Activated CD4-positive, CD25-positive, alpha-beta regulatory T cell treated with anti-CD3 and anti-CD28 coated beads, Interleukin-2, amount 50 U/mL, for 16 hours (primary cell): Measurements from ENCODE around the gene MRPL28.
"Not testable (repeated sequence)": the region's sequence is repeated elsewhere in the genome, so short reads cannot be mapped to it uniquely, and the experiment has no call there.

Source experiments
- DNase-seq: peaks from one replicate; pipeline ENCODE4 v3.0.0-alpha.2; 2020; ENCODE audit warnings: low read depth, low spot score

Gene MRPL28

GRCh38 chr16:373848-374615, 3.7 kb upstream of the MRPL28 start:
- DNase-seq, result no peak

GRCh38 chr16:373020-373598, 2.8 kb upstream of the MRPL28 start:
- no peak for DNase-seq

- no peak for DNase-seq
Observed at GRCh38 chr16:372302-372983, 2.1 kb upstream of the MRPL28 start.

GRCh38 chr16:371515-372301, 1.4 kb upstream of the MRPL28 start:
- DNase-seq, result no peak

GRCh38 chr16:370979-371514, 709 bp upstream of the MRPL28 start:
- no peak for DNase-seq

GRCh38 chr16:369866-370436, 387 bp downstream of the MRPL28 start:
- DNase-seq, result no peak

- DNase-seq, result no peak
Observed at GRCh38 chr16:369275-369865, 968 bp downstream of the MRPL28 start.

- no peak for DNase-seq
Observed at GRCh38 chr16:368388-369158, 1.8 kb downstream of the MRPL28 start.

GRCh38 chr16:367333-367903, 2.9 kb downstream of the MRPL28 start:
- DNase-seq, result no peak

GRCh38 chr16:366476-366875, 3.9 kb downstream of the MRPL28 start:
- no peak for DNase-seq

GRCh38 chr16:364595-365491, 5.5 kb downstream of the MRPL28 start:
- no peak for DNase-seq

GRCh38 chr16:363766-364490, 6.4 kb downstream of the MRPL28 start:
- DNase-seq, result no peak

GRCh38 chr16:363110-363765, 7.1 kb downstream of the MRPL28 start:
- no peak for DNase-seq

GRCh38 chr16:362702-362999, 7.7 kb downstream of the MRPL28 start:
- not testable (repeated sequence) for DNase-seq

- DNase-seq, result peak; percentile 62
Observed at GRCh38 chr16:361872-362701, 8.3 kb downstream of the MRPL28 start.

GRCh38 chr16:361341-361871, 8.9 kb downstream of the MRPL28 start:
- DNase-seq, result no peak
